Left lung (tissue), 10 donors: Measurements from ENCODE around the gene PVR. TPM values are rescaled to one million over a fixed set of nuclear protein-coding genes. Genes with fewer than 3 reads are reported as not detected.

Experiments
- ATAC-seq: fragments of 200-7000 bp; cut with Tn5 transposase; one replicate; pipeline ENCODE4 v1.9.1; 2020; ENCODE audit warnings: moderate library complexity
- DNase-seq, 4 donors: peaks; one replicate each; pipeline ENCODE4 v3.0.0-alpha.2; 2013 to 2020
- H3K27ac ChIP-seq, 2 donors: fragments of 200-600 bp; sonication (generic) in 1 of 2; one replicate each; pipeline versions ENCODE4 v1.5.0 to v1.8.0; 2020 to 2021
- H3K27me3 ChIP-seq, 2 donors: fragments of 200-600 bp; sonication (generic) in 1 of 2; one replicate each; pipeline versions ENCODE4 v1.5.0 to v1.8.0; 2020 to 2021
- H3K36me3 ChIP-seq, 2 donors: fragments of 200-600 bp; sonication (generic) in 1 of 2; one replicate each; pipeline versions ENCODE4 v1.5.0 to v1.8.0; 2020 to 2021
- H3K4me1 ChIP-seq, 2 donors: fragments of 200-600 bp; one replicate each; pipeline ENCODE4 v1.8.0; 2021
- H3K4me3 ChIP-seq, 2 donors: fragments of 200-600 bp; sonication (generic) in 1 of 2; one replicate each; pipeline versions ENCODE4 v1.5.0 to v1.8.0; 2020 to 2021; ENCODE audit warnings: mild to moderate bottlenecking in 1 of 2
- H3K9me3 ChIP-seq, 2 donors: fragments of 200-600 bp; sonication (generic) in 1 of 2; one replicate each; pipeline versions ENCODE4 v1.5.0 to v1.8.0; 2020 to 2021
- intact Hi-C, 2 donors: fragments of 100-400 bp; cut with DNase I; formaldehyde crosslinking; loops; one replicate each; pipeline versions ENCODE4 v1.11.2 to v1.14.2; 2022
- polyA plus RNA-seq, 6 donors: library from polyadenylated mRNA; unstranded; fragments of 120-200 nt; gene quantifications; one replicate each; pipeline ENCODE4 v1.2.1, GENCODE V29; 2013; ENCODE audit not compliant: insufficient read length in 6 of 6
- total RNA-seq, 2 donors: library from RNA; stranded (reverse); fragmentation: NEBNext Ultra II Directional; extraction: Animal tissue kit (Norgen Biotek cat#: 25700); gene quantifications; one replicate each; pipeline ENCODE4 v1.2.1, GENCODE V29; 2021
- TF ChIP-seq, protein P1 (sequence below), 2 donors: fragments of 200-600 bp; sonication (generic) in 1 of 2; IDR thresholded peaks; one replicate each; pipeline versions ENCODE4 v1.5.0 to v1.8.0; 2021; ENCODE audit warnings: antibody characterized with exemption in 2 of 2
- donor health status: DM: no; HTN: yes; CAD: no.
- donor health status: DM: no; HTN: no; CAD: no.

The PVR gene
- total and polyA plus RNA-seq, 8 donors, result 22.5 to 67.9 (median 28.8) TPM

GRCh38 chr19:44641501-44642265 lies 2.0 kb upstream of the PVR start:
- ATAC-seq (no peak), DNase-seq (no peak)
- TF ChIP-seq, protein P1, sequence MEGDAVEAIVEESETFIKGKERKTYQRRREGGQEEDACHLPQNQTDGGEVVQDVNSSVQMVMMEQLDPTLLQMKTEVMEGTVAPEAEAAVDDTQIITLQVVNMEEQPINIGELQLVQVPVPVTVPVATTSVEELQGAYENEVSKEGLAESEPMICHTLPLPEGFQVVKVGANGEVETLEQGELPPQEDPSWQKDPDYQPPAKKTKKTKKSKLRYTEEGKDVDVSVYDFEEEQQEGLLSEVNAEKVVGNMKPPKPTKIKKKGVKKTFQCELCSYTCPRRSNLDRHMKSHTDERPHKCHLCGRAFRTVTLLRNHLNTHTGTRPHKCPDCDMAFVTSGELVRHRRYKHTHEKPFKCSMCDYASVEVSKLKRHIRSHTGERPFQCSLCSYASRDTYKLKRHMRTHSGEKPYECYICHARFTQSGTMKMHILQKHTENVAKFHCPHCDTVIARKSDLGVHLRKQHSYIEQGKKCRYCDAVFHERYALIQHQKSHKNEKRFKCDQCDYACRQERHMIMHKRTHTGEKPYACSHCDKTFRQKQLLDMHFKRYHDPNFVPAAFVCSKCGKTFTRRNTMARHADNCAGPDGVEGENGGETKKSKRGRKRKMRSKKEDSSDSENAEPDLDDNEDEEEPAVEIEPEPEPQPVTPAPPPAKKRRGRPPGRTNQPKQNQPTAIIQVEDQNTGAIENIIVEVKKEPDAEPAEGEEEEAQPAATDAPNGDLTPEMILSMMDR (IDR thresholded peaks at IDR 0.05), result no peak
- intact Hi-C loops, result no loop called here
- peaks cover 0 to 7% of the 10 kb centered on the region in 2 donors for H3K36me3 ChIP-seq
- H3K9me3 ChIP-seq, result no peaks in the 10 kb centered on the region
- H3K4me1 ChIP-seq, result peaks cover 0 to 22% of the 10 kb centered on the region in 2 donors
- no peak overlapping the region for H3K27ac ChIP-seq
- no peak overlapping the region for H3K4me3 ChIP-seq
- no peaks in the 10 kb centered on the region for H3K27me3 ChIP-seq

DNA sequence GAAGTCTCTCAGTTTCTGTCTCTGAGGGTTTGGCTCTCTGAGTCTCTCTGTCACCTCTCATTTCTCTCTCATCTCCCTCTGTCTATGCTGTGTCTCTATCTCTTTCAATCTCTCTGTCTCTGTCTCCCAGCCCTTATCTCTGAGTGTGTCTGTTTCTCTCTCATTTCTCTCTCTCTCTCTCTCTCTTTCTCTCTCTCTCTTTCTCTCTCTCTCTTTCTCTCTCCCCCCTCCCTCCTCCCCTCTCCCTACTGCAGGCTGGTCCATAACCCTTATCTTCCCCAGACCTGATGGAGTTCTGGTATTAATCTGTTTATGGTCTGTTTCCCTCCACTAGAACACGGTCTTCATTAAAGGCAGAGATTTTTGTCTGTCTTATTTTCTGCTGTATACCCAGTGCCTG lies 1.3 kb upstream of the PVR start:
- Histone ChIP-seq H3K4me1 (peaks cover 0 to 28% of the 10 kb centered on the region in 2 donors), H3K27ac (no peak overlapping the region), H3K27me3 (no peaks in the 10 kb centered on the region), H3K36me3 (peaks cover 0 to 14% of the 10 kb centered on the region in 2 donors), H3K9me3 (no peaks in the 10 kb centered on the region), H3K4me3 (no peak overlapping the region)
- no peak for ATAC-seq
- TF ChIP-seq, protein P1 (IDR thresholded peaks at IDR 0.05), result no peak
- intact Hi-C loops, result no loop called here
- no peak for DNase-seq

DNA sequence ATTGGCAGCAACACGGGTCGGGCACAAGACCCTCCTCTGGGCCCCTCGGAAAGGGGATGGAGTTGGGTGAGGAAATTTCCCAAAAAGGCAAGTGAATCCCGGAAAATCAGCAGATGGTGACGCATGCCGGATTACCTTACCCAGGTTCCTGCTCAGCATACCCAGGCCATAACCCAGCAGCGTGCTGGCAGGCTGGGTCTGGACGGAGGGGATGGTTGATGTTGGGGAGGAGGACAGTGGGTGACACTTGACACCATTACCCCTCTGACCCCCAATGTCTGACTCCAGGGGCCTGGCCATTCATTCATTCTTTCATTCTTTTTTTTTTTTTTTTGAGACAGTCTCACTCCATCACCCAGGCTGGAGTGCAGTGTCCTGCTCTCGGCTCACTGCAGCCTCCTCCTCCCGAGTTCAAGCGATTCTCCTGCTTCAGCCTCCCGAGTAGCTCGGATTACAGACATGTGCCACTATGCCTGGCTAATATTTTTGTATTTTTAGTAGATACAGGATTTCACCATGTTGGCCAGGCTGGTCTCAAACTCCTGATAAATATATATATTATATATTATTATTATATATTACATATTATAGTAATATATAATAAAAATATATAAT lies 799 bp downstream of the PVR start:
- Histone ChIP-seq H3K9me3 (no peaks in the 10 kb centered on the region), H3K27me3 (no peaks in the 10 kb centered on the region), H3K4me1 (peaks cover 11 to 48% of the 10 kb centered on the region in 2 donors), H3K27ac (peak overlapping the region; percentile 86 to 87), H3K4me3 (peak overlapping the region; percentile 71 to 83), H3K36me3 (peaks cover 0 to 34% of the 10 kb centered on the region in 2 donors)
- intact Hi-C loops, result no loop called here
- DNase-seq (no peak), ATAC-seq (peak; percentile 64)
- TF ChIP-seq, protein P1 (IDR thresholded peaks at IDR 0.05), result no peak

- TF ChIP-seq, protein P1 (IDR thresholded peaks at IDR 0.05), result no peak
- no peaks in the 10 kb centered on the region for H3K27me3 ChIP-seq
- no peak overlapping the region for H3K27ac ChIP-seq
- intact Hi-C loops, result no loop called here
- no peak for DNase-seq
- H3K4me1 ChIP-seq, result peaks cover 11 to 48% of the 10 kb centered on the region in 2 donors
- no peak overlapping the region for H3K4me3 ChIP-seq
- H3K9me3 ChIP-seq, result no peaks in the 10 kb centered on the region
- H3K36me3 ChIP-seq, result peaks cover 0 to 44% of the 10 kb centered on the region in 2 donors
- ATAC-seq, result no peak
Observed at GRCh38 chr19:44645407-44646048, 1.8 kb downstream of the PVR start.

DNA sequence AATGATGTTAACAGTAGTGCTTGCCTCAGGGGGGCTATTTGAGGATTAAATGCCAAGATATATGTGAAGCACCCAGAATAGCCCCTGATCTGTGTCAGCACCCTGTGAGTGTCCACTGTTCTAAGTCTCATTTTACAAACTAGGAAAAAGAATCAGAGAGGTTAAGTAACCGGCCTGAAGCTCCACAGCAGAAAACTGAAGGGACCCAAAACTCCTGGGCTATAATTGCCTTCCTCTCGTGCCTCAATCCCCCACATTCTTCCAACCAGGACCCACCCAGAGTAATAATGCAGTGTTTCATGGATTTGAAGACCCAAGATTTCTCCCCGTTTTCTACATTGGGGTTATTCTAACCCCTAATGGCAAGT lies 2.3 kb downstream of the PVR start:
- intact Hi-C loops, result no loop called here
- Histone ChIP-seq H3K4me1 (peaks cover 11 to 48% of the 10 kb centered on the region in 2 donors), H3K9me3 (no peaks in the 10 kb centered on the region), H3K27ac (no peak overlapping the region), H3K4me3 (no peak overlapping the region), H3K27me3 (no peaks in the 10 kb centered on the region), H3K36me3 (peaks cover 0 to 49% of the 10 kb centered on the region in 2 donors)
- ATAC-seq (no peak), DNase-seq (no peak)
- TF ChIP-seq, protein P1 (IDR thresholded peaks at IDR 0.05), result no peak
